ENCODE measurements around the gene FOXK1. TPM values are rescaled to one million over a fixed set of nuclear protein-coding genes. Genes with fewer than 3 reads are reported as not detected.
A peak's percentile ranks its signal among the peaks of the same experiment; 100 is the strongest.

FOXK1 gene
- total RNA-seq, 1 donor from 2014 or later: 21.4 TPM

GRCh38 chr7:4722308-4722707, 40.2 kb downstream of the FOXK1 start:
- no peak for DNase-seq (ENCODE audit: low spot score)

GRCh38 chr7:4722960-4723630, 41.0 kb downstream of the FOXK1 start:
- DNase-seq (ENCODE audit: low spot score): no peak

- no peak for DNase-seq (ENCODE audit: low spot score)
Observed at GRCh38 chr7:4724648-4725013, 42.5 kb downstream of the FOXK1 start.

- peak; percentile 77 for DNase-seq (ENCODE audit: low spot score)
Observed at GRCh38 chr7:4725014-4725849, 43.1 kb downstream of the FOXK1 start.

GRCh38 chr7:4725850-4726450, 43.9 kb downstream of the FOXK1 start:
- peak; percentile 49 for DNase-seq (ENCODE audit: low spot score)

GRCh38 chr7:4726566-4726965, 44.5 kb downstream of the FOXK1 start:
- no peak for DNase-seq (ENCODE audit: low spot score)

GRCh38 chr7:4727914-4728705, 46.0 kb downstream of the FOXK1 start:
- DNase-seq (ENCODE audit: low spot score): no peak

- no peak for DNase-seq (ENCODE audit: low spot score)
Observed at GRCh38 chr7:4729266-4729665, 47.2 kb downstream of the FOXK1 start.

GRCh38 chr7:4730276-4730675, 48.2 kb downstream of the FOXK1 start:
- DNase-seq (ENCODE audit: low spot score): no peak

GRCh38 chr7:4730971-4731370, 48.9 kb downstream of the FOXK1 start:
- peak; percentile 19 for DNase-seq (ENCODE audit: low spot score)

GRCh38 chr7:4731803-4732202, 49.7 kb downstream of the FOXK1 start:
- no peak for DNase-seq (ENCODE audit: low spot score)

- no peak for DNase-seq (ENCODE audit: low spot score)
Observed at GRCh38 chr7:4733936-4734528, 51.9 kb downstream of the FOXK1 start.

GRCh38 chr7:4734587-4735345, 52.7 kb downstream of the FOXK1 start:
- no peak for DNase-seq (ENCODE audit: low spot score)

GRCh38 chr7:4737300-4737699, 55.2 kb downstream of the FOXK1 start:
- no peak for DNase-seq (ENCODE audit: low spot score)

GRCh38 chr7:4738711-4739527, 56.8 kb downstream of the FOXK1 start:
- peak; percentile 81 for DNase-seq (ENCODE audit: low spot score)

- DNase-seq (ENCODE audit: low spot score): peak; percentile 63
Observed at GRCh38 chr7:4739528-4739992, 57.5 kb downstream of the FOXK1 start.

- no peak for DNase-seq (ENCODE audit: low spot score)
Observed at GRCh38 chr7:4740796-4741195, 58.7 kb downstream of the FOXK1 start.

GRCh38 chr7:4742051-4742573, 60.0 kb downstream of the FOXK1 start:
- DNase-seq (ENCODE audit: low spot score): no peak

- no peak for DNase-seq (ENCODE audit: low spot score)
Observed at GRCh38 chr7:4742852-4743251, 60.8 kb downstream of the FOXK1 start.

Measured in umbilical cord (tissue), 2 donors.